EH (cell line): ENCODE data around the gene KRTAP10-4.
"Not testable (repeated sequence)": the region's sequence is repeated elsewhere in the genome, so short reads cannot be mapped to it uniquely, and the experiment has no call there.

Source experiments
- DNase-seq: peaks from one replicate; pipeline ENCODE4 v3.0.0-alpha.2; 2015; ENCODE audit warnings: low read depth

The KRTAP10-4 gene, protein sequence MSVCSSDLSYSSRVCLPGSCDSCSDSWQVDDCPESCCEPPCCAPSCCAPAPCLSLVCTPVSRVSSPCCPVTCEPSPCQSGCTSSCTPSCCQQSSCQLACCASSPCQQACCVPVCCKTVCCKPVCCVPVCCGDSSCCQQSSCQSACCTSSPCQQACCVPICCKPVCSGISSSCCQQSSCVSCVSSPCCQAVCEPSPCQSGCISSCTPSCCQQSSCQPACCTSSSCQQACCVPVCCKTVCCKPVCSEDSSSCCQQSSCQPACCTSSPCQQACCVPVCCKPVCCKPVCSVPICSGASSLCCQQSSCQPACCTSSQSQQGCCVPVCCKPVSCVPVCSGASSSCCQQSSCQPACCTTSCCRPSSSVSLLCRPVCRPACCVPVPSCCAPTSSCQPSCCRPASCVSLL

DNA sequence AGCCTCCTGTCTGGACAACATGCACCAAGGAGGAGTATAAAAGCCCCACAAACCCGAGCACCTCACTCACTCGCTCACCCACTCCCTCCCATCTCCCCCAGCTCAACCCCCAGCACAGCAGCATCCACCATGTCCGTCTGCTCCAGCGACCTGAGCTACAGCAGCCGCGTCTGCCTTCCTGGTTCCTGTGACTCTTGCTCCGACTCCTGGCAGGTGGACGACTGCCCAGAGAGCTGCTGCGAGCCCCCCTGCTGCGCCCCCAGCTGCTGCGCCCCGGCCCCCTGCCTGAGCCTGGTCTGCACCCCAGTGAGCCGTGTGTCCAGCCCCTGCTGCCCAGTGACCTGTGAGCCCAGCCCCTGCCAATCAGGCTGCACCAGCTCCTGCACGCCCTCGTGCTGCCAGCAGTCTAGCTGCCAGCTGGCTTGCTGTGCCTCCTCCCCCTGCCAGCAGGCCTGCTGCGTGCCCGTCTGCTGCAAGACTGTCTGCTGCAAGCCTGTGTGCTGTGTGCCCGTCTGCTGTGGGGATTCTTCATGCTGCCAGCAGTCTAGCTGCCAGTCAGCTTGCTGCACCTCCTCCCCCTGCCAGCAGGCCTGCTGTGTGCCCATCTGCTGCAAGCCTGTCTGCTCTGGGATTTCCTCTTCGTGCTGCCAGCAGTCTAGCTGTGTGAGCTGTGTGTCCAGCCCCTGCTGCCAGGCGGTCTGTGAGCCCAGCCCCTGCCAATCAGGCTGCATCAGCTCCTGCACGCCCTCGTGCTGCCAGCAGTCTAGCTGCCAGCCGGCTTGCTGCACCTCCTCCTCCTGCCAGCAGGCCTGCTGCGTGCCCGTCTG lies at the start of gene KRTAP10-4:
Gene KRTAP10-4, plus strand, starts transcription at position 100 of the 827 bp plus-strand sequence. Its CDS starts 30 bp downstream, at position 130.
- not testable (repeated sequence) for DNase-seq

GRCh38 chr21:44524414-44525371 lies 48.8 kb upstream of the KRTAP10-4 start:
- DNase-seq: no peak

GRCh38 chr21:44525391-44526095 lies 48.0 kb upstream of the KRTAP10-4 start:
- no peak for DNase-seq

DNA sequence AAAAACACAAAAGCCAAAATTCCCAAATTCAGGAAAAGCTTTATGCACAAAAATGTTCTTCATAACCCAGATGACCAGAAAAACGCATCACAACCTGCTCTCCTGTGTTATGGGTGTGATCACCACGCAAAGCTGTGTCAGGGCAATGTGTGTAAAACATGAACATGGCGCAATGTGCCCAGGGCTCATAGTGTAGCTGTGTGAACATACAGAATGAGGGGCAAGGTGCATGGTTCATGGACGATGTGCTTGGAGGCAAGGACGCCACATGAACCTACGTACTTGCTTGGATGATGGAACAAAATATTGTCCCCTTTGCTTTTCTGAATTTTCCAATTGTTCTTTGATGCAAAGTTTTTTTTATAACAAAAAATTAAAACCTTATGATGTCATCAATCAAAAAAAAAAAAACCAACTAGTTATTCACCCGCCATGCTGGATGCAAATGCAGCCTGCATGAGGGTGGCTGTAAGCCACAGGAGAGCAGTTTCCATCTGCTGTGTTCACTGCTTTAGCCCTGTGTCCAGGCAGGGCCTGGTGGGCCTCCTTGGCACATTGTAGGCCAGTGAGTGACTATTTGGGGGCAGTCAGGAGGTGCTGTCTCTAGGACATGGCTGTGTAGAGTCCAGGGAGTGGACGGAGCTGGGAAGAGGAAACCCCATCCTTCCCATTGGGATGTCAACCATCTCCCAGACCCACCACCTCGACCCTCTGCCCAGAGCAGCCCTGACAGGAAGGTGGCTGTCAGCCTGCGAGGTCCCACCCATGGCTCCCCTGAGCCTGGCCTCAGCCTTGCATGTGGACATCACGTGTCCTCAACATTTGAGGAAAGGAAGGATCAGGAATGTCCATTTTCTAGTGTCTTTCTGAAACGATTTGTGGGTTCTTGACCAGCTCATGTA lies 47.2 kb upstream of the KRTAP10-4 start:
- DNase-seq: no peak

DNA sequence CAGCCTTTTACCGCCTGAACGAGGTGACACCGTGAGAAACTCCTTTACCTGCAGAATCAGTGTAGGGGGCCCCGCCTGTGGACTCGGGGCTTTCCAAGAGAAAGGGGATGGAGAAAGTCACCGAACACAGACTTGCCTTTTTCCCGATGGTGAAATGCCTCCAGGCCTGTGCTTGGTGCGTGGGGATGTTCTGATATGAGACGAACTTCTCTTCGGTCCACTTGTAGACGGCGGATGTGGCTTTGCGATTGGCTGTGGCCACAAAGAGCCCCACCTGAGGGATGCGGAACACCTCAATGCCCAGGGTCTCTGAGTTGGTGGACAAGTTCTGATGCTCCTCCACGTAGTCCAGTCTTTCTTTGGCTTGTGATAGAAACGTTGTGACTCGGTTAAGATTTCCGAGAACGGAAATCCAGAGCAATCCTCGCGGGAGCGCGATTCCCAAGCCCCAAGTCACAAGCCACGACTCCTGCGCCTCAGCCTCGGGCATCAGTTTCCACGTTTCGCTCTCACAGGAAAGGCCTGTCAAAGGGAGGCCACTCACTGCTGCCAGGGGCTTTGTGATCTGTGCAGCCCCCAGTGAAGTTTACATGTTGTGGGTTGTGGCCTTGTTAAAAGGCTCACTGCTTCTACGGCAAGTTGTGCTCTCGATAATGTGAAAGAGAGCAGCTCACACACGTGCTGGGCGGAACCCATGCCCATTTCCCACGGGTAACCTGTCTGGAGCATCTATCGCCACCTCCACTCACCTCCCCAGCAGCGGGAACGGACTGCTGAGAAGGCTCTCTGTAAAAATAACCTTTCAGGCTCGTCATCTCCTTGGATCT lies 46.2 kb upstream of the KRTAP10-4 start:
- no peak for DNase-seq

- no peak for DNase-seq
Measured at GRCh38 chr21:44527983-44528633, 45.4 kb upstream of the KRTAP10-4 start.

GRCh38 chr21:44528634-44528995 lies 44.9 kb upstream of the KRTAP10-4 start:
- no peak for DNase-seq

GRCh38 chr21:44529011-44529421 lies 44.5 kb upstream of the KRTAP10-4 start:
- DNase-seq: no peak

DNA sequence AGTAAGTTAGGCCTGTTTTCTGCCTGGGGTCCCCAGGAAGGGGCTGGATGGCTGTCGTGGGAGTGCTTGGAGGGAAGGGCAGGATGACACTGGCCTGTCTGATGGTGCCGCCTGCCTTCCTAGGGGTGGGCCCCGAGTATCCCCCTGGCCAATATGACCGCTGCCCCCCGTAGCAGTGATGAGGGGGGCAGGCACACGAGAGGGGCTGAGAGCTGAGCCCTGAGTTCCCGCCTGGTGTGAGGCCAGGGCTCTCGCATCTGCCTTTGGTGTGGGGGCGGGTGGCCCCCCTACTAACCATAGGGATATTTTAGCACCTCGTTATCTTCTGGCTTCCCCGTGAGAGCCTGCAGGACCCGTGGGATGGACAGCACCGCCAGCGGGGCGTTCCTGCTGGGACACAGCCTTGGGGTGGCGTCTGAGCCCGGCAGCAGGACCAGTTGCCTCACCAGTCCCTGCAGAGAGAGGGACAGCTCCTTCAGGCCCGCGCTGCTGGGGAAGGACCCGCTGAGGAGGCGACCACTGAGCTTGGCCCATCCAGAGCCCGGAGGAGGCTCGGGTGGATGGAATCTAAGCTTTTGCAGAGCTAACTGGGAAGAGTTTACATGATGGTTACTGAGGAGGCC lies 43.9 kb upstream of the KRTAP10-4 start:
- no peak for DNase-seq

DNA sequence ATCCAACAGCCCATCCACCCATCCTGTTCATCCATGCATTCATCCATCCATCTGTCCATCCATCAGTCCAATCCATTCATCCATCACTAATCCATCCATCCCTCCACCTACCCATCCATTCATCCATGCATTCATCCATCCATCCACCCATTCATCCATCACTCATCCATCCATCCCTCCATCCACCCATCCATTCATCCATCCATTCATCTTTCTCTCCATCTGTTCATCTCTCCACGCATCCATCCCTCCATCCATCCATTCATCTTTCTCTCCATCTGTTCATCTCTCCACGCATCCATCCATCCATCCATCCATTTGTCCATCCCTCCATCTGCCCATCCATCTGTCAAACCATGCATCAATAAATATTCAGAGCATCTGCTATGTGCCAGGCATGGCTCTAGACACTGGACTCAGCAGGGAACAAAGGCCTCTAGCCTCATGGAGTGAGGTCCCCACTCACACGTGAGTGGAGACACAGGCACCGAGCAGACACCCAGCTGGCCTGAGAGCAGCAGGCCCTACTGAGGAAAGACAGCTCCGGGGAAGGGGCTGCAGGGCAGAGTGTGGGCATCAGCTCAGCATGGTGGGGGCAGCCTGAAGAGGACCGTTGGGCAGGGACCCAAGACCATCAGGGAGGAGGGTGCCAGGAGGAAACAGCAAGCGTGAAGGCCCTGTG lies 43.2 kb upstream of the KRTAP10-4 start:
- no peak for DNase-seq

DNA sequence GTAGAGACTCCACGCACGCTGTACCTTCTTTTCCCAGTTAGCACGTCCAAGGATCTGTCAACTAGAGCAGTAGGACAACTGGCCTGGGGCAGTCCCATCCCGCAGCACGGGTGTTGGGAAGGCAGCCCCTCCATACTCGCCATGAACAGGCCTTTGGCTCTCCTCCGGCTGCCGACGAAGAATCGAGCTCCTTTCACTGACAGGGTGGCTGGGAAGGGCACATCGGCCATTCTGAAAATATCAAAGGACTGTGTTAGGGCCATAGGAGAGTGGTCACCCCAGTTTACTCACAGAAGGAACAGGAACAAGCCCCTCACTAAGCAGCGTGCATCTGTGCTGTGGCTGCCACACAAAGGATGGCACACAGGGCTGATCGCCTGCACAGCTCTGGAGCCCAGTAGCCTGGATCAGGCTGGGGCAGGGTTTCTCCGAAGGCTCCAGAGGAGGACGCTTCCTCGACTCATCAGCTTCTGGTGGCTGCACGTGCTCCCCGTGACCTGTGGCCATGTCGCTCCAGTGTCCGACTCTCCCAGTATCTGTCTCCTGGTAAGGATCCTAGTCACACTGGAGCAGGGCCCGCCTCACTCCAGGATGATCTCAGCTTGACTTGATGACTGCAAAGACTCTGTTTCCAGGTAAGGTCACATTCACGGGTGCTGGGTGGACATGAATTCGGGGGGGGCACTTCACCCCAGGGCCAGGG lies 42.5 kb upstream of the KRTAP10-4 start:
- DNase-seq: no peak

DNA sequence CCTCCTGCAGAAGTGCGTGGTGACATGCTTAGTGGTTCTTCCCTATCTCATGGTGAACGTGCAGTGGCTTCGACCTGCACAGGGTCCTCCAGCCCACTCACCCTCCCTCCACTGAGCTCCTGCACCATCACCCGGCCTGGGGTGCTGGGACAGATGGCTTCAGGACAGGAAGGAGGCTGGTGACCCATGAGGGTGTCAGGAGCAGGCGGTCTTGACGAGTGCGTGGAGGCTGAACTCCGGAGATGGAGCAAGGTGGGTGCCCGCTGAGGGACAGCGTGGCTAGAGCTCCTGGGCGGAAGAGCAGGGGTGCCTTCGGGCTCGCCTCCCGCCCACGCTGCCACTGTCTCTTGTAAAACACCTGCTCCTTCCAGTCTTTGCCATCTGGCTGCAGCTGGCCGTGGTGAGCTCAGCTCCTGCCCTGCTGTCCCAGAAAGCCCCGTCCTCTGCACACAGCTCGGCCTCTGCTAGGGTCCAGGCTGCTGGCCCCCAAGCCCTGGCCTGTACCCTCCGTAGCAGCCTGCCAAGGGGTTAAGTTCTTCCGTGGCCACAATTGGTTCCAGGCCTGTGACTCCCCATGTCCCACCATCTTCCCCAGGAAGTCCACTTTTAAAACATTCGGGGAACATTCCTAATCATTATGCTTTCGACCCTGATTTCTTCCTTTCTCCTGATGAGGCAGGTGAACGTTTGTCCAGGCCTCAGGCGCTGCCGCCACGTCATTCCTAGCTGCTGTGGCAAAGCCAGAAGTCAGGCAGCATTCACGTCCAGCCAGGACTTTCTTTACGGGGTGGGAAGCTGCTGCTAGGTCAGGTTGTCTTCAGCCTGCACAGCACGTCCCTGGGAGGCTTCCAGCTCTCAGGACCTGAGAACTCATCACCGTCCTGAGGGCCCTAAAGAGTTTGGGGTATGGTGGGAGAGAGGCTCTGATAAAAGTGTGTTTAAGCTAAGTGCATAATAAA lies 41.6 kb upstream of the KRTAP10-4 start:
- DNase-seq: no peak

GRCh38 chr21:44532712-44533111 lies 40.8 kb upstream of the KRTAP10-4 start:
- no peak for DNase-seq

DNA sequence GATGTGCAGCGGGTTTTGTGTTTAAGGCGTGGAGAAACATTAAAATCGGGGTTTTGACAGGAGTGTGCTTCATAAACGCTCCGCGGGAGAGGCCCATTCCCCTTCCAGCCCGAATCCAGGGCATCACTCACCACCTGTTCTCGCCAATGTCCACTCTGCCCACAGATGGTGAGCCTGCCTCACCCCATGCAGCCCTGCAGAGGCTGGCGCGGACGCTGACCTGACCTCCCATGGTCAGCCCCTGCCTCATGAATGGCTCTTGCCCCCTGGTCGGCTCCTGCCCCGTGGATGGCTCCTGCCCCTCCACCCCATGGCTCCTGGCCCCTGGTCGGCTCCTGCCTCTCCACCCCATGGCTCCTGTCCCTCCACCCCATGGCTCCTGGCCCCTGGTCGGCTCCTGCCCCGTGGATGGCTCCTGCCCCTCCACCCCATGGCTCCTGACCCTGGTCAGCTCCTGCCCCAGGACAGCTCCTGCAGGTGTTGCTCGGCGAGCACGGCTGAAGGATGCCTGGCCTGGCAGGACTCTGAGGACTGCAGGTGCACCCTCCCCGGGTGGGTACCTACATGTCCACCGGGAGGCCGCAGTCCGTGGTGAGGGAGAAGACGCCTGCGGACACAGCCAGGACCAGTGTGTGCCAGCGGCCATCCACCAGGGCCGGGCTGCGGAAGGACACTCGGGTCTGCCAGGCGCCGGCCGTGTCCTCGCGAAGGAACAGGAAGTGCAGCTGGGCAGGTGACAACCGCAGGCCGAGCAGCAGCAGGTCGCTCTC lies 40.2 kb upstream of the KRTAP10-4 start:
- DNase-seq: no peak
